Measurements from ENCODE around the gene SLC16A3. TPM values are rescaled to one million over a fixed set of nuclear protein-coding genes. Genes with fewer than 3 reads are reported as not detected.

The SLC16A3 gene
- total and polyA plus RNA-seq, 2 of the 4 experiments (the other 2 are of a cell fraction) = 49.1 to 181 TPM

- TF ChIP-seq CTCF (conservative IDR thresholded peaks at IDR 0.05; ENCODE audit: low read depth, low read length) = no peak
Measured at GRCh38 chr17:82247856-82248671, 19.2 kb downstream of the SLC16A3 start (continued).
